Mesendoderm (in vitro differentiated cells): ENCODE data around the gene MYBPC2.

ENCODE experiments used
- DNase-seq: peaks from one replicate; pipeline ENCODE4 v3.0.0; 2013
- H2AK5ac ChIP-seq: 2 replicates; pipeline ENCODE4 v1.6.1; 2013; ENCODE audit warnings: low read length, inconsistent platforms
- H2BK120ac ChIP-seq: 2 replicates; pipeline ENCODE4 v1.6.1; 2013; ENCODE audit warnings: low read depth, mild to moderate bottlenecking, low read length, moderate library complexity, mixed read lengths
- H2BK15ac ChIP-seq: replicated peaks from 2 replicates; pipeline ENCODE4 v1.6.1; 2013; ENCODE audit warnings: low read depth, mild to moderate bottlenecking, moderate library complexity
- H2BK5ac ChIP-seq: 2 replicates; pipeline ENCODE4 v1.6.1; 2013; ENCODE audit warnings: low read length, inconsistent platforms
- H3K18ac ChIP-seq: 2 replicates; pipeline ENCODE4 v1.6.1; 2013; ENCODE audit warnings: mild to moderate bottlenecking, low read length, mixed read lengths
- H3K23ac ChIP-seq: one replicate; pipeline ENCODE4 v1.6.1; 2013; ENCODE audit warnings: low read length
- H3K27ac ChIP-seq: 2 replicates; pipeline ENCODE4 v1.5.1; 2013; ENCODE audit warnings: low read depth, mild to moderate bottlenecking, inconsistent platforms, low read length, moderate library complexity
- H3K27me3 ChIP-seq: 2 replicates; pipeline ENCODE4 v1.6.1; 2013; ENCODE audit warnings: low read length, control low read depth, mild to moderate bottlenecking, inconsistent platforms; ENCODE audit not compliant: insufficient read depth, poor library complexity
- H3K36me3 ChIP-seq: 2 replicates; pipeline ENCODE4 v1.6.1; 2013; ENCODE audit warnings: low read length, inconsistent platforms; ENCODE audit not compliant: control insufficient read depth, insufficient read depth
- H3K4ac ChIP-seq: one replicate; pipeline ENCODE4 v1.6.1; 2013; ENCODE audit warnings: low read depth, mild to moderate bottlenecking, low read length, moderate library complexity
- H3K4me1 ChIP-seq: 2 replicates; pipeline ENCODE4 v1.6.1; 2013; ENCODE audit warnings: low read depth, low read length, inconsistent platforms; ENCODE audit not compliant: control insufficient read depth
- H3K4me2 ChIP-seq: 2 replicates; pipeline ENCODE4 v1.6.1; 2013; ENCODE audit warnings: low read length
- H3K4me3 ChIP-seq: 2 replicates; pipeline ENCODE4 v1.5.1; 2013; ENCODE audit warnings: mild to moderate bottlenecking, low read length
- H3K56ac ChIP-seq: one replicate; pipeline ENCODE4 v1.6.1; 2013; ENCODE audit warnings: low read length
- H3K79me1 ChIP-seq: 2 replicates; pipeline ENCODE4 v1.6.1; 2013; ENCODE audit warnings: low read length, inconsistent platforms
- H3K79me2 ChIP-seq: 2 replicates; pipeline ENCODE4 v1.6.1; 2013; ENCODE audit warnings: mild to moderate bottlenecking, low read length; ENCODE audit not compliant: control insufficient read depth, insufficient read depth
- H3K9ac ChIP-seq: 2 replicates; pipeline ENCODE4 v1.6.1; 2013; ENCODE audit warnings: low read length, inconsistent platforms
- H4K5ac ChIP-seq: one replicate; pipeline ENCODE4 v1.6.1; 2013; ENCODE audit warnings: low read length
- H4K8ac ChIP-seq: one replicate; pipeline ENCODE4 v1.6.1; 2013; ENCODE audit warnings: low read depth, mild to moderate bottlenecking, control low read depth, low read length, moderate library complexity
- WGBS: extraction: QIAGEN DNeasy Blood & Tissue Kit; methylation state at CpG from one replicate; pipeline ENCODE4 v1.1.7; 2013; ENCODE audit warnings: low lambda C conversion rate, missing lambda C conversion rate; ENCODE audit not compliant: insufficient coverage; ENCODE audit errors: extremely low coverage; 5-methylcytosine and 5-hydroxymethylcytosine counted together

MYBPC2 gene

DNA sequence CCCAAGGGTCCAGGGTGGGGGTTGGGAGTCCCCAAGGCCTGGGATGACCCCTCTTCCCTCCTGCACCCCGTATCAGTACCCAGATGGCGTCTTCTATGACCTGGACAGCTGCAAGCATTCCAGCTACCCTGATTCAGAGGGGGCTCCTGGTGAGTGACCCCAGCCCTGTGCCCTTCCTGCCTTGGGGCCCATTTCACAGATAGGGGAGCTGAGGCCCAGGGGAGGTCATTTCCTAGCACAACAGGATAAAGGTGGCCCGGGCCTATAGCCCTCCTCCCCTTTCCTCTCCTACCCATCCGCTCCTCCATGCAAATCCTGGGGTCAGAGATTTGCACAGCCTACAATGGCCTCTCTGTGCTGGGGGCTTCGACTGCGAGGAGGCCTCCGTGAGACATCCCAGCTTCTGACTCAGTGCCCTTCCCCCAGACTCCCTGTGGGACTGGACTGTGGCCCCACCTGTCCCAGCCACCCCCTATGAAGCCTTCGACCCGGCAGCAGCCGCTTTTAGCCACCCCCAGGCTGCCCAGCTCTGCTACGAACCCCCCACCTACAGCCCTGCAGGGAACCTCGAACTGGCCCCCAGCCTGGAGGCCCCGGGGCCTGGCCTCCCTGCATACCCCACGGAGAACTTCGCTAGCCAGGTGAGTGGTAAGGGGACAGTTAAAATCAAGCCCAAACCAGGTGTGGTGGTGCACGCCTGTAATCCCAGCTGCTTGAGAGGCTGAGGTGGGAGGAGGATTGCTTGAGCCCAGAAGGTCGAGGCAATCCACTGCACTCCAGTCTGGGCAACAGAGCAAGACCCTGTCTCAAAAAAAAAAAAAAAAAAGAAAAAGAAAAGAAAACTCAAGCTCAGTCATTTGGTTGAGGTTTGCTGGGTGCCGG, 10.1 kb upstream of the MYBPC2 start:
- H2BK5ac ChIP-seq: no peak overlapping the region
- H3K18ac ChIP-seq: no peak overlapping the region
- no CpG with 5 or more reads among the region's 18 CpGs for WGBS
- no peak overlapping the region for H3K27ac ChIP-seq
- no peak overlapping the region for H2BK15ac ChIP-seq
- H3K4me2 ChIP-seq: no peak overlapping the region
- no peak overlapping the region for H3K56ac ChIP-seq
- no peak for DNase-seq
- H2AK5ac ChIP-seq: no peak overlapping the region
- no peak overlapping the region for H2BK120ac ChIP-seq
- no peak overlapping the region for H3K4me3 ChIP-seq
- no peak overlapping the region for H4K8ac ChIP-seq
- H3K23ac ChIP-seq: no peak overlapping the region
- H3K79me2 ChIP-seq: no peaks in the 10 kb centered on the region
- H3K27me3 ChIP-seq: no peaks in the 10 kb centered on the region
- no peak overlapping the region for H3K9ac ChIP-seq
- no peak overlapping the region for H4K5ac ChIP-seq
- no peaks in the 10 kb centered on the region for H3K79me1 ChIP-seq
- no peaks in the 10 kb centered on the region for H3K36me3 ChIP-seq
- no peaks in the 10 kb centered on the region for H3K4me1 ChIP-seq
- no peak overlapping the region for H3K4ac ChIP-seq

DNA sequence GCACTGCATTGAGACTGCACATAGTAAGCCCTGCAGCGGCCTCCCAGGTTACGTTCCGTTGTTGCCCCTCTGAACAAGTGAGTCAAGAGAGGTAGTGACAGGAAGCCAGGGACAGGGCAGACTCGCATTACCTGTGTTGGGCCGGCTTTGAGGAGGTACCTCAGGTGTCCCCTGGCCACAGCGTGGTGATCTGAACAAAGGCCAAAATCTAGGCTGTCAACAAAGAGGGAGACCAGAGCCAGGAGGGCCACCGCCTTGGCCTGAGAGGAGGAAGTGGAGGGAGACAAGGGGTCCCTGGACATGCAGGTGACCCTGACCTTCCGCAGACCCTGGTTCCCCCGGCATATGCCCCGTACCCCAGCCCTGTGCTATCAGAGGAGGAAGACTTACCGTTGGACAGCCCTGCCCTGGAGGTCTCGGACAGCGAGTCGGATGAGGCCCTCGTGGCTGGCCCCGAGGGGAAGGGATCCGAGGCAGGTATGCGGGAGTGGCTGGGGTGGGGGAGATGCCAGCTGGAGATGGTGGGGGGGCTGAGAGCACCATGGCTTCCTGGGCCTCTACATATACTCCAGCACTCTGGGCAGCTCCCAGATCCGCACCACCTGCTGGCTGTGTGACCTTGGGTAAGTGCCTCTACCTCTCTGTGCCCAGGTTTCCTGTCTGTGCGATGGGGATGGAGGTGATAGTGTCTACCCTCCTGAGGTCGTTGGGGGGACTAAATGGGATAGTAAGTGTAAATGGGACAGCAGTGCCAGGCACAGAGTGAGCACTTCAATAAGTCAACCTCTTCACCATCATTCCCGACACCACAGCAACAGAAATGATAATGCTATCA, 9.2 kb upstream of the MYBPC2 start:
- no peak overlapping the region for H3K4me3 ChIP-seq
- no peak overlapping the region for H3K4me2 ChIP-seq
- no peaks in the 10 kb centered on the region for H3K79me2 ChIP-seq
- H4K8ac ChIP-seq: no peak overlapping the region
- no CpG with 5 or more reads among the region's 22 CpGs for WGBS
- H3K9ac ChIP-seq: no peak overlapping the region
- H4K5ac ChIP-seq: no peak overlapping the region
- H3K36me3 ChIP-seq: no peaks in the 10 kb centered on the region
- no peak overlapping the region for H2BK5ac ChIP-seq
- no peaks in the 10 kb centered on the region for H3K27me3 ChIP-seq
- H3K27ac ChIP-seq: no peak overlapping the region
- no peak overlapping the region for H2AK5ac ChIP-seq
- no peak overlapping the region for H3K23ac ChIP-seq
- H3K4me1 ChIP-seq: no peaks in the 10 kb centered on the region
- no peak overlapping the region for H2BK15ac ChIP-seq
- no peak overlapping the region for H3K18ac ChIP-seq
- no peak overlapping the region for H2BK120ac ChIP-seq
- no peak overlapping the region for H3K56ac ChIP-seq
- DNase-seq: no peak
- no peaks in the 10 kb centered on the region for H3K79me1 ChIP-seq
- no peak overlapping the region for H3K4ac ChIP-seq

DNA sequence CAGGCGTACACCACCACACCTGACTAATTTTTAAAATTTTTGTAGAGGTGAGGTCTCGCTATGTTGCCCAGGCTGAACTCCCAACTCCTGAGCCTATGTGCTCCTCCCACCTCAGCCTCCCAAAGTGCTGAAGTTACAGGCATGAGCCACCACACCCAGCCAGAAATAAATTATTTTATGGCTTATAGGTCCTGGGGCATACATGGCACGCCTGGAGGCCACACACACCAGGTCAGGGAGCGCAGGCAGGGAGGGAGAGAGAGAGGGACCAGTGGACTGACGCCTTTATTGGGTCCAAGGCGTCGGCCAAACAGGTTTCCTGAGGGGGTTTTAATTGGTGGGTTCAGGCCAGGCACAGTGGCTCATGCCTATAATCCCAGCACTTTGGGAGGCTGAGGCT, 7.1 kb upstream of the MYBPC2 start:
- no peak overlapping the region for H4K5ac ChIP-seq
- no peak overlapping the region for H3K9ac ChIP-seq
- H3K79me1 ChIP-seq: no peaks in the 10 kb centered on the region
- H3K36me3 ChIP-seq: no peaks in the 10 kb centered on the region
- H3K4me1 ChIP-seq: no peaks in the 10 kb centered on the region
- no peak overlapping the region for H3K18ac ChIP-seq
- H3K79me2 ChIP-seq: no peaks in the 10 kb centered on the region
- no peak overlapping the region for H4K8ac ChIP-seq
- H3K4me3 ChIP-seq: no peak overlapping the region
- H2BK5ac ChIP-seq: no peak overlapping the region
- no peak overlapping the region for H3K27ac ChIP-seq
- no peak overlapping the region for H3K4me2 ChIP-seq
- DNase-seq: no peak
- H3K23ac ChIP-seq: no peak overlapping the region
- no peaks in the 10 kb centered on the region for H3K27me3 ChIP-seq
- H2BK120ac ChIP-seq: no peak overlapping the region
- no peak overlapping the region for H3K56ac ChIP-seq
- H3K4ac ChIP-seq: no peak overlapping the region
- no CpG with 5 or more reads among the region's 7 CpGs for WGBS
- H2BK15ac ChIP-seq: no peak overlapping the region
- H2AK5ac ChIP-seq: no peak overlapping the region

DNA sequence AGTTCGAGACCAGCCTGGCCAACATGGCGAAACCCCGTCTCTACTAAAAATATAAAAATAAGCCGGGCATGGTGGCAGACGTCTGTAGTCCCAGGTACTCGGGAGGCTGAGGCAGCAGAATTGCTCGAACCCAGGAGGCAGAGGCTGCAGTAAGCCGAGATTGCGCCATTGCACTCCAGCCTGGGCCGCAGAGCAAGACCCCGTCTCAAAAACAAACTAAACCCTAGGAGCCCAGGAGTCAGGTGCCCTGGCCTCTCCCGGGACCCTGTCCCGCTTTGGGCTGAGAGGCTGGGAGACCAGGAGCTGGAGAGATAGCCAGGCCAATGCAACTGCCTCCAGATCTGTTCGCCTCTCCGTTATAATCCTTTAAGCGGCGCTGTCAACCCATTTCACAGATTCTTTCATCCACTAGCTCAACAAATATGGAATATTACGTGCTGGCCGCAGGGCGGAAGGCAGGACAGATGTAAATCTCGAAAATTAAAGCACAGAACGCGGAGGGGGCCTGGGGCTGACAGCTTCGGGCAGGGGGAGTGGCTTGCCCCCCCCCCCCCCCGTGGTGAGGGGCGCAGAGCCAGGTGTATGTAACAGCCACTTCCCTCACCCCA, 5.3 kb upstream of the MYBPC2 start:
- WGBS: no CpG with 5 or more reads among the region's 26 CpGs
- H3K79me1 ChIP-seq: no peaks in the 10 kb centered on the region
- H3K56ac ChIP-seq: no peak overlapping the region
- no peaks in the 10 kb centered on the region for H3K27me3 ChIP-seq
- H3K79me2 ChIP-seq: no peaks in the 10 kb centered on the region
- H3K18ac ChIP-seq: no peak overlapping the region
- no peak overlapping the region for H4K8ac ChIP-seq
- no peak overlapping the region for H3K4me2 ChIP-seq
- H2BK5ac ChIP-seq: no peak overlapping the region
- H3K23ac ChIP-seq: no peak overlapping the region
- DNase-seq: no peak
- no peak overlapping the region for H2BK120ac ChIP-seq
- no peak overlapping the region for H3K4me3 ChIP-seq
- H4K5ac ChIP-seq: no peak overlapping the region
- H3K9ac ChIP-seq: no peak overlapping the region
- no peak overlapping the region for H2BK15ac ChIP-seq
- no peaks in the 10 kb centered on the region for H3K36me3 ChIP-seq
- H3K4ac ChIP-seq: no peak overlapping the region
- peaks cover 2% of the 10 kb centered on the region for H3K4me1 ChIP-seq
- no peak overlapping the region for H3K27ac ChIP-seq
- no peak overlapping the region for H2AK5ac ChIP-seq

GRCh38 chr19:50427997-50428425, 4.7 kb upstream of the MYBPC2 start:
- no peak overlapping the region for H2AK5ac ChIP-seq
- WGBS: no CpG with 5 or more reads among the region's 38 CpGs
- H3K18ac ChIP-seq: no peak overlapping the region
- H3K27ac ChIP-seq: no peak overlapping the region
- no peak overlapping the region for H2BK5ac ChIP-seq
- H3K27me3 ChIP-seq: no peaks in the 10 kb centered on the region
- peak overlapping the region; percentile 29 for H3K9ac ChIP-seq
- H3K23ac ChIP-seq: no peak overlapping the region
- peak overlapping the region; percentile 56 for H3K56ac ChIP-seq
- no peak overlapping the region for H4K8ac ChIP-seq
- no peak overlapping the region for H2BK15ac ChIP-seq
- no peaks in the 10 kb centered on the region for H3K36me3 ChIP-seq
- no peak overlapping the region for H3K4me3 ChIP-seq
- no peaks in the 10 kb centered on the region for H3K79me2 ChIP-seq
- DNase-seq: peak; percentile 68
- peaks cover 2% of the 10 kb centered on the region for H3K4me1 ChIP-seq
- H3K4me2 ChIP-seq: peak overlapping the region; percentile 11
- no peak overlapping the region for H2BK120ac ChIP-seq
- no peak overlapping the region for H3K4ac ChIP-seq
- H4K5ac ChIP-seq: no peak overlapping the region
- no peaks in the 10 kb centered on the region for H3K79me1 ChIP-seq
